ENCODE measurements around the gene SLC47A1.
A peak's percentile ranks its signal among the peaks of the same experiment; 100 is the strongest.

SLC47A1 gene

DNA sequence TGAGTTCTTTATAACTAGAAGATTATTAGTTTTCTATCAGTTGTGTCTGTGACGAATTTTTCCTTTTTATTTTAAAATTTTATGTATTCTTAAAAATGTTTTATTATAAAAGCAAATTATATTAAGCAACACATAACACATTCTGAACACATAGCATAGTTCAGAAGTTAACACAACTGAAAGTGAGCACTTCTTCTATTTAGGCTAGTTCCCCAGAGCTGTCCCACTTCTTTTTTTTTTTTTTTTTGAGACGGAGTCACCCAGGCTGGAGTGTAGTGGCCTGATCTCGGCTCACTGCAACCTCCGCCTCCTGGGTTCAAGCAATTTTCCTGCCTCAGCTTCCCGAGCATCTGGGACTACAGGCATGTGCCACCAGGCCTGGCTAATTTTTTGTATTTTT is 77.2 kb downstream of the SLC47A1 start:
- no peak overlapping the region for H2AFZ ChIP-seq (ENCODE audit: low read depth, low read length)
- no peaks in the 10 kb centered on the region for H3K9me3 ChIP-seq (ENCODE audit: insufficient read depth, low read length)
- no peak overlapping the region for H3K9ac ChIP-seq (ENCODE audit: low read length)

DNA sequence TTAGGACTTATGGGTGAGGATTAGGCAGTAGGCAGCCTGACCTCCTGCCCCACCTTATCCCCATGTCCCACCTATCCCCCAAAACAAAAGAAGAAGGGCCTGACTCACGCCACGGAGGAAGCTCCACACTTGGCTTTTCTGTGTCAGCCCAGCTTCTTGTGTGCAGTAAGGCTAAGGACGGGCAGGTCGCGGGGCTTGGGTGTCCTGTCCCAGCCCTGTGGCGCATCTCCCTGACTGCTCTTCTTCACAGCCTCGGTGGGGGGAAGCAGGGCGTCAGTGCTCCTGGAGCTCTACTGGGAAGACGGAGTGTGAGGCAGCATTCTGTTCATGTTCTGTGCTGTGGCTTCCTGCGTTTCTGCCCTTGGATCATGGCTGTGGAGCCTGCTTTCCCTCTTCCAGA is 80.3 kb downstream of the SLC47A1 start:
- Histone ChIP-seq H3K27me3 (ENCODE audit: low read depth, low read length) (no peaks in the 10 kb centered on the region), H3K79me2 (ENCODE audit: low read length) (no peaks in the 10 kb centered on the region), H3K27ac (ENCODE audit: low read length) (no peak overlapping the region), H2AFZ (ENCODE audit: low read depth, low read length) (no peak overlapping the region), H3K4me2 (ENCODE audit: low read length) (no peak overlapping the region), H3K36me3 (replicated peaks; ENCODE audit: low read depth, low read length) (no peaks in the 10 kb centered on the region), H4K20me1 (ENCODE audit: insufficient read depth, low read length) (no peaks in the 10 kb centered on the region), H3K9me3 (ENCODE audit: insufficient read depth, low read length) (no peaks in the 10 kb centered on the region), H3K9ac (ENCODE audit: low read length) (no peak overlapping the region), H3K4me1 (ENCODE audit: low read length) (peaks cover 5% of the 10 kb centered on the region), H3K4me3 (ENCODE audit: low read length) (no peak overlapping the region)
- TF ChIP-seq EZH2phosphoT487 (IDR thresholded peaks at IDR 0.05; ENCODE audit: low read depth): no peak
- TF ChIP-seq, protein P1, sequence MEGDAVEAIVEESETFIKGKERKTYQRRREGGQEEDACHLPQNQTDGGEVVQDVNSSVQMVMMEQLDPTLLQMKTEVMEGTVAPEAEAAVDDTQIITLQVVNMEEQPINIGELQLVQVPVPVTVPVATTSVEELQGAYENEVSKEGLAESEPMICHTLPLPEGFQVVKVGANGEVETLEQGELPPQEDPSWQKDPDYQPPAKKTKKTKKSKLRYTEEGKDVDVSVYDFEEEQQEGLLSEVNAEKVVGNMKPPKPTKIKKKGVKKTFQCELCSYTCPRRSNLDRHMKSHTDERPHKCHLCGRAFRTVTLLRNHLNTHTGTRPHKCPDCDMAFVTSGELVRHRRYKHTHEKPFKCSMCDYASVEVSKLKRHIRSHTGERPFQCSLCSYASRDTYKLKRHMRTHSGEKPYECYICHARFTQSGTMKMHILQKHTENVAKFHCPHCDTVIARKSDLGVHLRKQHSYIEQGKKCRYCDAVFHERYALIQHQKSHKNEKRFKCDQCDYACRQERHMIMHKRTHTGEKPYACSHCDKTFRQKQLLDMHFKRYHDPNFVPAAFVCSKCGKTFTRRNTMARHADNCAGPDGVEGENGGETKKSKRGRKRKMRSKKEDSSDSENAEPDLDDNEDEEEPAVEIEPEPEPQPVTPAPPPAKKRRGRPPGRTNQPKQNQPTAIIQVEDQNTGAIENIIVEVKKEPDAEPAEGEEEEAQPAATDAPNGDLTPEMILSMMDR (IDR thresholded peaks at IDR 0.05; ENCODE audit: low read depth, low read length): no peak

More for the DNA sequence above, 77.2 kb downstream of the SLC47A1 start:
- Histone ChIP-seq H3K79me2 (ENCODE audit: low read length) (no peaks in the 10 kb centered on the region), H3K27ac (ENCODE audit: low read length) (no peak overlapping the region), H3K36me3 (replicated peaks; ENCODE audit: low read depth, low read length) (no peaks in the 10 kb centered on the region), H3K4me2 (ENCODE audit: low read length) (0 out of 2 replicates have a peak overlapping the region, but pooled peaks have one; percentile 5), H3K4me1 (ENCODE audit: low read length) (peaks cover 5% of the 10 kb centered on the region), H4K20me1 (ENCODE audit: insufficient read depth, low read length) (no peaks in the 10 kb centered on the region), H3K4me3 (ENCODE audit: low read length) (no peak overlapping the region), H3K27me3 (ENCODE audit: low read depth, low read length) (no peaks in the 10 kb centered on the region)
- TF ChIP-seq EZH2phosphoT487 (IDR thresholded peaks at IDR 0.05; ENCODE audit: low read depth): no peak
- TF ChIP-seq, protein P1 (IDR thresholded peaks at IDR 0.05; ENCODE audit: low read depth, low read length): no peak

DNA sequence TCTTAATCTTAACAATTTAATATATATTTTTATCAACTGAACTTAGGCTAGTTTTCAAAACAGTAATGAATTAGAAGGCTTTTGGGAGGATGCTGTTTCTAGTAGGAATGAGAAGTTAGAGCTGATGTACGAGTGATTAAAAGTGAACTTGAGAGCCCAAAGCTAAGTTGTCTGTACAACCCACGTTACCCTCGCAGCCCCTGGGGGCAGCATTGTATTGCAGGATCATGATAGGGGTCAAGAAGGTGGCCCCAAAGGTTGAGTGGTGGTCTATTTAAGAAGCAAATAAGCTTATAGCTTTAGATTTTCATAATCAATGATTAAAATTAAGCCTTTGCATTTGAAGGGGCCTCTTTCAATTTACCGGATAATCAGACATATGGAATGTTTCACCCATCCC is 81.2 kb downstream of the SLC47A1 start:
- TF ChIP-seq EZH2phosphoT487 (IDR thresholded peaks at IDR 0.05; ENCODE audit: low read depth): no peak
- TF ChIP-seq, protein P1 (IDR thresholded peaks at IDR 0.05; ENCODE audit: low read depth, low read length): no peak
- H4K20me1 ChIP-seq (ENCODE audit: insufficient read depth, low read length): no peaks in the 10 kb centered on the region
- H2AFZ ChIP-seq (ENCODE audit: low read depth, low read length): no peak overlapping the region

DNA sequence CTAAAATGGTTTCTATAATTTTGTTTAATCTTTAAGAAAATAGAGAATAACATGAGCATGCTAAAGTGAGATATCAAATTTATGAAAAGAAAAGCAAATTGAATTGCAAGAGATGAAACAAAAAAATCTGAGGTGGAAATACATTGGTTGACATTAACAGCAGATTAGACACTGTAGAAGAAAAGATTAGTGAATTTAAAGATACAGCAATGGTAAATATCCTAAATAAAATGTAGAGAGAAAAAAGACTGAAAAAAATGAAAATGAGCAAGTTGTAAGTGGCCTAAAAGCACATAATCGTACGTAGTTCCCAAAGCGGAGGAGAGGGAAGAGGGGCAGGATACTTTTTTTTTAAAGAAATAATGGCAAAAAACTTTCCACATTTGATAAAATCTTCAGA is 84.4 kb downstream of the SLC47A1 start:
- H3K4me3 ChIP-seq (ENCODE audit: low read length): no peak overlapping the region
- H3K4me2 ChIP-seq (ENCODE audit: low read length): no peak overlapping the region
- H3K9me3 ChIP-seq (ENCODE audit: insufficient read depth, low read length): no peaks in the 10 kb centered on the region

More for the DNA sequence above, 81.2 kb downstream of the SLC47A1 start:
- H3K4me2 ChIP-seq (ENCODE audit: low read length): no peak overlapping the region
- H3K79me2 ChIP-seq (ENCODE audit: low read length): no peaks in the 10 kb centered on the region
- no peak overlapping the region for H3K27ac ChIP-seq (ENCODE audit: low read length)
- no peaks in the 10 kb centered on the region for H3K27me3 ChIP-seq (ENCODE audit: low read depth, low read length)
- H3K9ac ChIP-seq (ENCODE audit: low read length): no peak overlapping the region
- H3K4me1 ChIP-seq (ENCODE audit: low read length): peaks cover 5% of the 10 kb centered on the region
- H3K4me3 ChIP-seq (ENCODE audit: low read length): no peak overlapping the region
- H3K9me3 ChIP-seq (ENCODE audit: insufficient read depth, low read length): no peaks in the 10 kb centered on the region
- no peaks in the 10 kb centered on the region for H3K36me3 ChIP-seq (replicated peaks; ENCODE audit: low read depth, low read length)

More for the DNA sequence above, 84.4 kb downstream of the SLC47A1 start:
- Histone ChIP-seq H3K27me3 (ENCODE audit: low read depth, low read length) (no peaks in the 10 kb centered on the region), H3K9ac (ENCODE audit: low read length) (no peak overlapping the region), H3K79me2 (ENCODE audit: low read length) (no peaks in the 10 kb centered on the region), H2AFZ (ENCODE audit: low read depth, low read length) (no peak overlapping the region), H3K36me3 (replicated peaks; ENCODE audit: low read depth, low read length) (no peaks in the 10 kb centered on the region), H3K4me1 (ENCODE audit: low read length) (no peaks in the 10 kb centered on the region), H4K20me1 (ENCODE audit: insufficient read depth, low read length) (no peaks in the 10 kb centered on the region), H3K27ac (ENCODE audit: low read length) (no peak overlapping the region)
- no peak for TF ChIP-seq EZH2phosphoT487 (IDR thresholded peaks at IDR 0.05; ENCODE audit: low read depth)
- TF ChIP-seq, protein P1 (IDR thresholded peaks at IDR 0.05; ENCODE audit: low read depth, low read length): no peak
